ENCODE measurements around the gene ASAP3. TPM values are rescaled to one million over a fixed set of nuclear protein-coding genes. Genes with fewer than 3 reads are reported as not detected.

Gene ASAP3
- total RNA-seq, 1 experiment from 2014 or later = 71.2 TPM

GRCh38 chr1:23421343-23421742 lies 62.6 kb downstream of the ASAP3 start:
- DNase-seq (ENCODE audit: low spot score) = no peak
- Mint-ChIP-seq H3K27me3 (ENCODE audit: low read depth) (peaks cover 100% of the 10 kb centered on the region), H3K4me1 (peaks cover 11% of the 10 kb centered on the region), H3K36me3 (peaks cover 6% of the 10 kb centered on the region), H3K27ac (no peak overlapping the region), H3K9me3 (no peaks in the 10 kb centered on the region), H3K4me3 (no peak overlapping the region)
- ATAC-seq = no peak
- TF ChIP-seq ZNF121 (CRISPR knock-in tag; IDR thresholded peaks at IDR 0.05) (no peak), SP1 (CRISPR knock-in tag; conservative IDR thresholded peaks at IDR 0.05) (no peak), ZNF263 (CRISPR knock-in tag; IDR thresholded peaks at IDR 0.05; ENCODE audit: low read depth) (no peak), ZNF671 (CRISPR knock-in tag; IDR thresholded peaks at IDR 0.05) (no peak), PREB (CRISPR knock-in tag; IDR thresholded peaks at IDR 0.05; ENCODE audit: borderline replicate concordance) (no peak), ATF2 (CRISPR knock-in tag; IDR thresholded peaks at IDR 0.05; ENCODE audit: borderline replicate concordance, low read depth) (no peak), PRRX2 (CRISPR knock-in tag; IDR thresholded peaks at IDR 0.05) (no peak), FOXP4 (CRISPR knock-in tag; IDR thresholded peaks at IDR 0.05) (no peak), ZNF317 (CRISPR knock-in tag; IDR thresholded peaks at IDR 0.05; ENCODE audit: borderline replicate concordance, low read depth) (no peak), ZBTB43 (CRISPR knock-in tag; IDR thresholded peaks at IDR 0.05) (no peak), ZSCAN18 (CRISPR knock-in tag; IDR thresholded peaks at IDR 0.05) (no peak), FOXJ3 (CRISPR knock-in tag; IDR thresholded peaks at IDR 0.05; ENCODE audit: borderline replicate concordance) (no peak)
- TF ChIP-seq, protein P1, sequence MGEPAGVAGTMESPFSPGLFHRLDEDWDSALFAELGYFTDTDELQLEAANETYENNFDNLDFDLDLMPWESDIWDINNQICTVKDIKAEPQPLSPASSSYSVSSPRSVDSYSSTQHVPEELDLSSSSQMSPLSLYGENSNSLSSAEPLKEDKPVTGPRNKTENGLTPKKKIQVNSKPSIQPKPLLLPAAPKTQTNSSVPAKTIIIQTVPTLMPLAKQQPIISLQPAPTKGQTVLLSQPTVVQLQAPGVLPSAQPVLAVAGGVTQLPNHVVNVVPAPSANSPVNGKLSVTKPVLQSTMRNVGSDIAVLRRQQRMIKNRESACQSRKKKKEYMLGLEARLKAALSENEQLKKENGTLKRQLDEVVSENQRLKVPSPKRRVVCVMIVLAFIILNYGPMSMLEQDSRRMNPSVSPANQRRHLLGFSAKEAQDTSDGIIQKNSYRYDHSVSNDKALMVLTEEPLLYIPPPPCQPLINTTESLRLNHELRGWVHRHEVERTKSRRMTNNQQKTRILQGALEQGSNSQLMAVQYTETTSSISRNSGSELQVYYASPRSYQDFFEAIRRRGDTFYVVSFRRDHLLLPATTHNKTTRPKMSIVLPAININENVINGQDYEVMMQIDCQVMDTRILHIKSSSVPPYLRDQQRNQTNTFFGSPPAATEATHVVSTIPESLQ (CRISPR knock-in tag; IDR thresholded peaks at IDR 0.05) = no peak
- TF ChIP-seq, protein P2, sequence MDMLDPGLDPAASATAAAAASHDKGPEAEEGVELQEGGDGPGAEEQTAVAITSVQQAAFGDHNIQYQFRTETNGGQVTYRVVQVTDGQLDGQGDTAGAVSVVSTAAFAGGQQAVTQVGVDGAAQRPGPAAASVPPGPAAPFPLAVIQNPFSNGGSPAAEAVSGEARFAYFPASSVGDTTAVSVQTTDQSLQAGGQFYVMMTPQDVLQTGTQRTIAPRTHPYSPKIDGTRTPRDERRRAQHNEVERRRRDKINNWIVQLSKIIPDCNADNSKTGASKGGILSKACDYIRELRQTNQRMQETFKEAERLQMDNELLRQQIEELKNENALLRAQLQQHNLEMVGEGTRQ (CRISPR knock-in tag; IDR thresholded peaks at IDR 0.05) = no peak
- ChIA-PET POLR2A (no interaction called here), CTCF (interaction anchor here (1.1 to 5.6 kb wide), 4 partner anchors 18 to 216 kb away, joined by 4 to 37 read pairs (median 14); no protein-coding TSS in a partner anchor)

GRCh38 chr1:23420778-23421177 lies 63.2 kb downstream of the ASAP3 start:
- Mint-ChIP-seq H3K9me3 (no peaks in the 10 kb centered on the region), H3K36me3 (peaks cover under 1% of the 10 kb centered on the region; the same call in 1 of the 2 replicates), H3K27me3 (ENCODE audit: low read depth) (peaks cover 100% of the 10 kb centered on the region), H3K4me3 (no peak overlapping the region), H3K27ac (no peak overlapping the region), H3K4me1 (peaks cover 11% of the 10 kb centered on the region)
- ChIA-PET POLR2A (no interaction called here), CTCF (interaction anchor here (0.9 to 1.1 kb wide), 2 partner anchors 16 to 119 kb away, joined by 3 to 4 read pairs; no protein-coding TSS in a partner anchor)
- DNase-seq (ENCODE audit: low spot score) = no peak
- TF ChIP-seq CREB1 (CRISPR knock-in tag; IDR thresholded peaks at IDR 0.05) (no peak), FOXK1 (CRISPR knock-in tag; IDR thresholded peaks at IDR 0.05) (no peak)
- TF ChIP-seq, protein P3, sequence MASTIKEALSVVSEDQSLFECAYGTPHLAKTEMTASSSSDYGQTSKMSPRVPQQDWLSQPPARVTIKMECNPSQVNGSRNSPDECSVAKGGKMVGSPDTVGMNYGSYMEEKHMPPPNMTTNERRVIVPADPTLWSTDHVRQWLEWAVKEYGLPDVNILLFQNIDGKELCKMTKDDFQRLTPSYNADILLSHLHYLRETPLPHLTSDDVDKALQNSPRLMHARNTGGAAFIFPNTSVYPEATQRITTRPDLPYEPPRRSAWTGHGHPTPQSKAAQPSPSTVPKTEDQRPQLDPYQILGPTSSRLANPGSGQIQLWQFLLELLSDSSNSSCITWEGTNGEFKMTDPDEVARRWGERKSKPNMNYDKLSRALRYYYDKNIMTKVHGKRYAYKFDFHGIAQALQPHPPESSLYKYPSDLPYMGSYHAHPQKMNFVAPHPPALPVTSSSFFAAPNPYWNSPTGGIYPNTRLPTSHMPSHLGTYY (CRISPR knock-in tag; IDR thresholded peaks at IDR 0.05) = no peak
- no peak for ATAC-seq

All from WTC11 (cell line).